ENCODE data around the gene LAMA3.

GRCh38 chr18:23641937-23642666 lies 47.2 kb upstream of the LAMA3 start:
- TF ChIP-seq CTCF (IDR thresholded peaks at IDR 0.05) = no peak
- TF ChIP-seq POLR2A (IDR thresholded peaks at IDR 0.05) = no peak
- TF ChIP-seq POLR2AphosphoS5 (IDR thresholded peaks at IDR 0.05; ENCODE audit: insufficient read depth in 1 of 2, low read depth in 1 of 2) = no peak
